ENCODE results near the gene JADE2. TPM values are rescaled to one million over a fixed set of nuclear protein-coding genes. Genes with fewer than 3 reads are reported as not detected.

The JADE2 gene
- total and polyA plus RNA-seq, 2 of the 8 experiments (the other 6 are each of a cell fraction or from before 2014, with no cell fraction given) = 19.2 to 55.8 TPM

GRCh38 chr5:134570886-134571285, 45.4 kb downstream of the JADE2 start (continued):
- TF ChIP-seq EP300 (IDR thresholded peaks at IDR 0.05; ENCODE audit: borderline replicate concordance in 1 of 2, low read depth in 2 of 2, low read length in 2 of 2) (no peak), NANOG (IDR thresholded peaks at IDR 0.05; ENCODE audit: insufficient read depth, low read depth, low read length, poor library complexity, severe bottlenecking) (no peak), HDAC2 (IDR thresholded peaks at IDR 0.05; ENCODE audit: borderline replicate concordance in 1 of 2, low read depth in 2 of 2, low read length in 2 of 2) (no peak), ATF2 (IDR thresholded peaks at IDR 0.05; ENCODE audit: low read length) (no peak)

All from H1 (cell line).